ENCODE measurements around the gene SYNE1.
"Not testable (repeated sequence)": the region's sequence is repeated elsewhere in the genome, so short reads cannot be mapped to it uniquely, and the experiment has no call there.

Gene SYNE1

GRCh38 chr6:152478377-152479010 lies 158.7 kb downstream of the SYNE1 start:
- no peak for DNase-seq

GRCh38 chr6:152474354-152474753 lies 162.8 kb downstream of the SYNE1 start:
- DNase-seq, result no peak

- DNase-seq, result no peak
Measured at GRCh38 chr6:152472325-152472724, 164.8 kb downstream of the SYNE1 start.

- no peak for DNase-seq
Measured at GRCh38 chr6:152471456-152472265, 165.5 kb downstream of the SYNE1 start.

GRCh38 chr6:152463164-152463563 lies 174.0 kb downstream of the SYNE1 start:
- DNase-seq, result no peak

- DNase-seq, result no peak
Measured at GRCh38 chr6:152462716-152463115, 174.4 kb downstream of the SYNE1 start.

GRCh38 chr6:152461556-152461955 lies 175.6 kb downstream of the SYNE1 start:
- no peak for DNase-seq

- DNase-seq, result no peak
Measured at GRCh38 chr6:152458648-152459644, 178.2 kb downstream of the SYNE1 start.

- DNase-seq, result no peak
Measured at GRCh38 chr6:152457949-152458624, 179.1 kb downstream of the SYNE1 start.

GRCh38 chr6:152454003-152454402 lies 183.2 kb downstream of the SYNE1 start:
- DNase-seq, result no peak

- no peak for DNase-seq
Measured at GRCh38 chr6:152453421-152453820, 183.7 kb downstream of the SYNE1 start.

GRCh38 chr6:152452639-152453038 lies 184.5 kb downstream of the SYNE1 start:
- no peak for DNase-seq

GRCh38 chr6:152450519-152450918 lies 186.6 kb downstream of the SYNE1 start:
- DNase-seq, result no peak

GRCh38 chr6:152441902-152442301 lies 195.3 kb downstream of the SYNE1 start:
- DNase-seq, result no peak

- no peak for DNase-seq
Measured at GRCh38 chr6:152435816-152436215, 201.3 kb downstream of the SYNE1 start.

GRCh38 chr6:152432758-152433157 lies 204.4 kb downstream of the SYNE1 start:
- no peak for DNase-seq

- no peak for DNase-seq
Measured at GRCh38 chr6:152428126-152428525, 209.0 kb downstream of the SYNE1 start.

- DNase-seq, result no peak
Measured at GRCh38 chr6:152426276-152426675, 210.9 kb downstream of the SYNE1 start.

- no peak for DNase-seq
Measured at GRCh38 chr6:152423216-152424103, 213.7 kb downstream of the SYNE1 start.

- not testable (repeated sequence) for DNase-seq
Measured at GRCh38 chr6:152421496-152421895, 215.7 kb downstream of the SYNE1 start.

- DNase-seq, result no peak
Measured at GRCh38 chr6:152420696-152421095, 216.5 kb downstream of the SYNE1 start.

GRCh38 chr6:152418551-152418950 lies 218.6 kb downstream of the SYNE1 start:
- DNase-seq, result no peak

Data from stimulated activated CD4-positive, alpha-beta T cell treated with anti-CD3 and anti-CD28 coated beads, Interleukin-2, amount 100 ng/mL, for 48 hours (primary cell).